Coronary artery (tissue), 2 donors: Measurements from ENCODE around the gene MAJIN.

Source experiments
- DNase-seq: peaks from one replicate; pipeline ENCODE4 v3.0.0-alpha.2; 2017; ENCODE audit warnings: low spot score
- H3K27ac ChIP-seq, 2 donors: fragments of 200-600 bp; sonication (generic); one replicate each; pipeline ENCODE4 v1.5.1; 2016 to 2019
- H3K4me3 ChIP-seq: fragments of 200-600 bp; sonication (generic); 2 replicates; pipeline ENCODE4 v1.5.1; 2016; ENCODE audit warnings: mild to moderate bottlenecking, moderate library complexity
- TF ChIP-seq, protein P1 (sequence below): fragments of 200-600 bp; sonication (generic); IDR thresholded peaks from one replicate; pipeline ENCODE4 v1.5.1; 2019; ENCODE audit warnings: antibody characterized with exemption

The MAJIN gene

DNA sequence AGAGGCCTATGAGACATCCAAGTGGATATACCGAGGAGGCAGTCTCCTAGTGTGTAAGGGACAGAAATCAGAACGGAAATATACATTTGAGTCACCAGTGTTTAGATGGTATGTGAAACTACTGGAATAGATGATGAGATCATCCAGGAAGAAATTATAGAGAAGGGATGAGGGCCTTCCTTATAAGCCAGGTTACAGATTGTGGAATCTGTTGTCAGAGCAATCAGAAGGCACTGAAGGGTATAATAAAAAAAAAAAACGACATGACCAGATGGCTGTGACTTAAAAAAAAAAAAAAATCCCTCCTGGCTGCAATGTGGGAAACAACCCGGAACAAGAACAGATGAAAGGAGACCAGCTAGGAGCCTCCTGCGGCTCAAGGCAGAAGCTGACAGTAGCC lies 2.7 kb downstream of the MAJIN start:
- DNase-seq = no peak
- TF ChIP-seq, protein P1, sequence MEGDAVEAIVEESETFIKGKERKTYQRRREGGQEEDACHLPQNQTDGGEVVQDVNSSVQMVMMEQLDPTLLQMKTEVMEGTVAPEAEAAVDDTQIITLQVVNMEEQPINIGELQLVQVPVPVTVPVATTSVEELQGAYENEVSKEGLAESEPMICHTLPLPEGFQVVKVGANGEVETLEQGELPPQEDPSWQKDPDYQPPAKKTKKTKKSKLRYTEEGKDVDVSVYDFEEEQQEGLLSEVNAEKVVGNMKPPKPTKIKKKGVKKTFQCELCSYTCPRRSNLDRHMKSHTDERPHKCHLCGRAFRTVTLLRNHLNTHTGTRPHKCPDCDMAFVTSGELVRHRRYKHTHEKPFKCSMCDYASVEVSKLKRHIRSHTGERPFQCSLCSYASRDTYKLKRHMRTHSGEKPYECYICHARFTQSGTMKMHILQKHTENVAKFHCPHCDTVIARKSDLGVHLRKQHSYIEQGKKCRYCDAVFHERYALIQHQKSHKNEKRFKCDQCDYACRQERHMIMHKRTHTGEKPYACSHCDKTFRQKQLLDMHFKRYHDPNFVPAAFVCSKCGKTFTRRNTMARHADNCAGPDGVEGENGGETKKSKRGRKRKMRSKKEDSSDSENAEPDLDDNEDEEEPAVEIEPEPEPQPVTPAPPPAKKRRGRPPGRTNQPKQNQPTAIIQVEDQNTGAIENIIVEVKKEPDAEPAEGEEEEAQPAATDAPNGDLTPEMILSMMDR = no peak
- H3K4me3 ChIP-seq = no peak overlapping the region
- no peak overlapping the region for H3K27ac ChIP-seq

- no peak overlapping the region for H3K27ac ChIP-seq
- no peak overlapping the region for H3K4me3 ChIP-seq
- TF ChIP-seq, protein P1 = no peak
- no peak for DNase-seq
Observed at GRCh38 chr11:64967375-64967774, 4.5 kb downstream of the MAJIN start.

DNA sequence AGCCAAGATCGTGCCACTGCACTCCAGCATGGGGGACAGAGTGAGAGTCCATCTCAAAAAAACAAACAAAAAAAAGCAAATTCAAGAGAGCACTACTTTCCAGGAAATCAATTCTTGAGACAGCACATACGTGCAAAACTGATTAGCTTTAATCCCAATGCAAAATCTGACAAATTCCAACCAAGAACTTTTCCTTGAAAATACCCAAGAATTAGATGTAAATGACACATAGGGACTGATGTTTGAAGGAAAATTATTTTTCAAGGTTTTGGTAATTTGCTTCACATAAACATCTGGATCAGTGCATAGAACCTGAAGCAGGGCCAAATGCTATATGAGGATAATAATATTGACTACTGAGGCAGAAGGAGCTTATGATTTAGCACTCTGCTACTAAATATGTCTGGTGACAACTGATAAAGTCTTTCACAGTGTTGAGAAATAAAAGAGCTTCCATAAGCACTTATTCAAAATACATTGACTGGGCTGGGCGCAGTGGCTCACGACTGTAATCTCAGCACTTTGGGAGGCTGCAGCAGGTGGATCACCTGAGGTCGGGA lies 8.8 kb downstream of the MAJIN start:
- no peak for DNase-seq
- Histone ChIP-seq H3K4me3 (no peak overlapping the region), H3K27ac (no peak overlapping the region)
- TF ChIP-seq, protein P1 = no peak

DNA sequence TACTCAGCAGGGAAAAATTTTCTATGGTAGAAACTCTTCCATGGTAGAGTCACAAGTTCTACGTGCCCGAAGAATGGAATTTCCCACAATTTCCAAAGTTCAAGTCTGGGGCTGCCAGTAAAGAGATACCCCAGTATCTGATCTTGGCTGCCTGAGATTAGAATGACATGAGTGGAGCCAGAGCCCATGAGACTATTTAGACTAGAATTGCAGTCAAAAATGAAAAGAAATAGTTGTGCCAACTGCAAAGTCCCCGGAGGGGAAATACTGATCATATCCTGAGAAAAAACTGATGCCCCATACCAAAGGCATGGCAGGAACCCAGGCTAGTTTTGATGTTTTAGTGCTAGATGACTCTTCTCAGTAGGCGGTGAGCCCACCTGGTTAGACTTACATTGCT lies 11.2 kb downstream of the MAJIN start:
- TF ChIP-seq, protein P1 = no peak
- DNase-seq = no peak
- Histone ChIP-seq H3K4me3 (no peak overlapping the region), H3K27ac (no peak overlapping the region)

DNA sequence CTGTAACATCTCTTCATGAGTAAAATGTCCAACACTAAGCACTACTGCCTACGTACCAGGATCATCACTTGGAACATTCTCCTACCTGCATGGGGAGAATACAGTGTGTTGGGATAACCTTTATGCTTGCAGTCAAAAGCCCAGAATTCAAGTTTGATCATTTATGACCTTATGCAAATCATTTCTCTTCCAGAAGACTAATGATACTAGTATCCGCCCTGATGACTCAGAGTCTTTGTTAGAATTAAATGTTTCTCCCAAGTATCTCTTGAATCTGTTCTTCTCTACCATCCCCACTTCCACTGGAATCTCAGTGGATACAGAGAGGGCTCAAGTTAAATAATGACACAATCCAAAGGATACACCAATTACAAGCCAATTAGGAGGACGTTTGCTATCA lies 12.4 kb downstream of the MAJIN start:
- H3K4me3 ChIP-seq = no peak overlapping the region
- TF ChIP-seq, protein P1 = no peak
- no peak for DNase-seq
- no peak overlapping the region for H3K27ac ChIP-seq

GRCh38 chr11:64954201-64954600 lies 17.7 kb downstream of the MAJIN start:
- DNase-seq = no peak
- Histone ChIP-seq H3K4me3 (no peak overlapping the region), H3K27ac (no peak overlapping the region)
- TF ChIP-seq, protein P1 = no peak

GRCh38 chr11:64951529-64951928 lies 20.4 kb downstream of the MAJIN start:
- TF ChIP-seq, protein P1 = no peak
- H3K27ac ChIP-seq = no peak overlapping the region
- no peak for DNase-seq

More at GRCh38 chr11:64951529-64951928, 20.4 kb downstream of the MAJIN start:
- H3K4me3 ChIP-seq = no peak overlapping the region
